HG03457 (cell line): ENCODE data around the gene TPSG1.

Source experiments
- ATAC-seq: cut with Tn5 transposase; IDR thresholded peaks from one replicate; pipeline ENCODE4 v1.9.1; 2021; ENCODE audit warnings: moderate number of reproducible peaks; ENCODE audit not compliant: unreplicated experiment

TPSG1 gene

DNA sequence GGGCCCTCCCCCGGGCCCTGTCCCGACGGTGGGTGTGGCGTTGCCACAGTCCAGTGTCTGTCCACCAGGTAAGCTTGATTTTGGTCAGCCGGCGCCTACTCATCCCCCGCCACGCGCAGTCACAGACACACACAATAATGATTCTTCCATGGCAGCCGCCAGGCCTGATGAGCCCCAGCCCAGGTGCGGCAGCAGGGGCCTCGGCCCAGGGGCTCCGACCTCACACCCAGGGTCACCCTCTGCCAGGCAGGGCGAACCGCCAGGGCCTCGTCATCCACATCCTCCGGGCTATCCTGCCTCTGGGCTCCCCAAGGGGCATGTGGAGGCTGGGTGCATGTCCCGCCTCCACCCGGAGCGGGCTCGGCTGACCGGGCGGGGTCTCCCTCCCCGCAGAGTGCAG lies 7.5 kb downstream of the TPSG1 start:
- ATAC-seq: no peak

GRCh38 chr16:1216681-1217400 lies 8.2 kb downstream of the TPSG1 start:
- no peak for ATAC-seq

- no peak for ATAC-seq
These were observed 8.8 kb downstream of the TPSG1 start for GRCh38 chr16:1216296-1216619.

DNA sequence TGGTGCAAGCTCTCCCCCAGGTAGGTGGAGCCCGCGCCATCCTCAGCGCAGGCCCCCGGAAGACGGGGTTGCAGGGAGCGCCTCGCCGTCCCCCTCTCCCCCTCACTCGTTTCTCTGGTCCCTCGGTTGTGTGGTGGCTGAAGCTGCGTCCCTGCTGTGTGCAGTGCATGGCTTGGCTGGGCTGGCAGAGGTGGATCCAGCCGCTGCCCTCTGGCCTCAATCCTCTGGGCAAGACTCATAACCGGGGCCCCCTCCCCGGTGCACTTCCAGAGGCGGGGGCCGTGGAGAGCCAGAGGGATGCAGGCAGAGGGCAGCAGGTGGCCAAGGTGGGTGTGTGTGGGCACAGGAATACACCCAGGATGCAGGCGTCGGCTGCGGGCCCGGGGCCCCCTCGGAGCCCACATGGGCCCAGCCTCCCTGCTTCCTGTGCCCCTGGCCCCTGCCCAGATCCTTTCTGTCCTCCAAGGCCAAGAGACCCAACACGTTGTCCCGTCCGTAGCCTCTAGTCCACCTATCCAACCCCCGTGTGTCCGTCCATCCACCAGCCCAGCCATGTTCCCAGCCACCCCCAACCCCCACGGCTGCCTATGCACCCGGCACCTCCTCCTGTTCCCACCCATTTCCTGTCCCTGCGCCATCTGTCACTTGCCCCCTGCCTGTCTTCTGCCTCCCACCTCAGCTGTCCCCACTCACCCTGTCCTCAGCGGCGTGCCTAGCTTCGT lies 9.3 kb downstream of the TPSG1 start:
- no peak for ATAC-seq

GRCh38 chr16:1214719-1215118 lies 10.3 kb downstream of the TPSG1 start:
- no peak for ATAC-seq

DNA sequence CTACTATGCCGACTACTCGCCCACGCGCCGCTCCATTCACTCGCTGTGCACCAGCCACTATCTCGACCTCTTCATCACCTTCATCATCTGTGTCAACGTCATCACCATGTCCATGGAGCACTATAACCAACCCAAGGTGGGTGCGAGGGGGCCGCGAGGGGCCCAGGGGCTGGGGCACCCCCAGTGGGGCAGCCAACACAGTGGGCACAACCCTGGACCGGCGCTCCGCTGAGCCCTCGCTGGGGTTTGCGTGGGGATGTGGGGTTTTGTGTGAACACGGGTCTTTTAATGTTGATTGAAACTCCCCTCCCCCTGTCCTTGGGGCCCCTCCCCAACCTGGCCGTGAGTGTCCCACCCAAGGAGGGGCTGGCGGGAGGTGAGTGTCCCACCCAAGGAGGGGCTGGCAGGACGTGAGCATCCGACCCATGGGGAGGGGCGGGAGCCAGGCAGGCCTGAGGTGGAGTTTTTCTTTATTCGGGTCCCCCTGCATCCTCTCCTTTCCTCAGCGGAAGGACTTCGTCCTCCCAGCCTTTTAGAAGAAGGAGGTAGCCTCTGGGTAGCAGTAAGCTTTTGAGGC lies 11.2 kb downstream of the TPSG1 start:
- no peak for ATAC-seq

DNA sequence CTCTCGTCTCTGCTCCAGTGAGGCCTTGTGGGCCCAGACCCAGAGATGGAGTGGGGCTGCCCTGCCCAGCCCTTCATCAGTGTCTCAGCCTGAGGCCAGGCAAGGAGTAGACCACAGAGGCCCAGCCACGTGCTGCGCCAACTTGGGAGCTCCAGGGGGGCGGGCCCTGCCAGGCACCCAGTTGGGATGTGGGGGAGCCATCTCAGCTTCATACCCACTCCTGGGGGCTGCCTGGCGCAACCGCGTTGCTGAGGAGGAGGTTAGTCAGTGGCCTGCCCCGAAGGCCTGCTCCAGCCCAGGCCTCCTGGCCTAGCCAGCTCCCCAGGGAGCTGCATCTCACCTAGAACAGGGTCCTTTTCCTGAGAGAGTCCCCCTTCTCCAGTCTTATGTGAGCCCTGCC lies 11.8 kb downstream of the TPSG1 start:
- ATAC-seq: no peak

GRCh38 chr16:1212616-1213194 lies 12.4 kb downstream of the TPSG1 start:
- ATAC-seq: no peak

- ATAC-seq: no peak
These were observed 13.4 kb downstream of the TPSG1 start for GRCh38 chr16:1211451-1212268.

DNA sequence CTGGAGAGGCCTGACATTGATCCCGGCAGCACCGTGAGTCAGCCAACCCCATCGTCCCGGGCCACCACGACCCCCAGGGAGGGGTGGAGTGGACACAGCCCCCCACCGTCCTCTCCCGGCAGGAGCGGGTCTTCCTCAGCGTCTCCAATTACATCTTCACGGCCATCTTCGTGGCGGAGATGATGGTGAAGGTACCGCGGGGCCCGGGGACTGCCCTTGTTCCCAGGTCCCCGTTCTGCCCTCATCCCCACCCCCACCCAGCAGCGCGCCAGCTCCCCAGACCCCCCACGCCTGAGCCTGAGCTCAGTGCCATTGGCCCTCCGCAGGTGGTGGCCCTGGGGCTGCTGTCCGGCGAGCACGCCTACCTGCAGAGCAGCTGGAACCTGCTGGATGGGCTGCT lies 14.6 kb downstream of the TPSG1 start:
- ATAC-seq: no peak

DNA sequence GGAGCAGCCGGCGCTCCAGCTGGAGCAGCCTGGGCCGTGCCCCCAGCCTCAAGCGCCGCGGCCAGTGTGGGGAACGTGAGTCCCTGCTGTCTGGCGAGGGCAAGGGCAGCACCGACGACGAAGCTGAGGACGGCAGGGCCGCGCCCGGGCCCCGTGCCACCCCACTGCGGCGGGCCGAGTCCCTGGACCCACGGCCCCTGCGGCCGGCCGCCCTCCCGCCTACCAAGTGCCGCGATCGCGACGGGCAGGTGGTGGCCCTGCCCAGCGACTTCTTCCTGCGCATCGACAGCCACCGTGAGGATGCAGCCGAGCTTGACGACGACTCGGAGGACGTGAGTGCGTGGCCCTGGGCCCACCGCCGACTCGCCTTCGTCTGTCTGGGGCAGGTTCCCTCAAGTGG lies 16.0 kb downstream of the TPSG1 start:
- ATAC-seq: no peak

DNA sequence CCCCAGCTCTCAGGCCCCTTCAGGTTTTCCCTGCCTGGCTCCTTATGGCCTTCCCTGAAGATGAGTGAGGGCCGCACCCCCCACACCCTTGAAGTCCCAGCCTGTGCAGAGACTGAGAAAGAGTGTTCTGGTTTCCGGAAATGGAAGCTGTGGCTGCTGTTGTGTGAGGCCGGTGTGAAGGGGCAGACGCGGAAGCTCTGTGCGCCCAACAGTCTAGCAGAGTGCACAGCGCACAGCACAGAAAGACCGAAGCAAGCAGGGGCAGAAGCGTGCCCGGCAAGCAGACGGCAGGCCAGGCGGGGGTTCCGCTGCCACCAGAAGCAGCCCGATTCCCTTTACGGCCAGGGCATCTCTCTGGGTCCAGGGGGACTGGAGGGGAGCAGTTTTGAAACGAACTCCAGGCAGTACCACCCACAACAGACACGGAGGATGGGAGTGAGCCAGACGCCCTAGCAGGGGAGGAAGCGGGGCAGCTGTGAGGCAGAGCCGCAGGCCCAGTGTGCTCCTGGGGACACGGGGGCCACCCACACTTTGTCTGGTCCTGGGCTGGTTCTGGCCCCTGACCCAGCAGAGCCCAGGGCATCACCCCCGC lies 16.7 kb downstream of the TPSG1 start:
- ATAC-seq: no peak

DNA sequence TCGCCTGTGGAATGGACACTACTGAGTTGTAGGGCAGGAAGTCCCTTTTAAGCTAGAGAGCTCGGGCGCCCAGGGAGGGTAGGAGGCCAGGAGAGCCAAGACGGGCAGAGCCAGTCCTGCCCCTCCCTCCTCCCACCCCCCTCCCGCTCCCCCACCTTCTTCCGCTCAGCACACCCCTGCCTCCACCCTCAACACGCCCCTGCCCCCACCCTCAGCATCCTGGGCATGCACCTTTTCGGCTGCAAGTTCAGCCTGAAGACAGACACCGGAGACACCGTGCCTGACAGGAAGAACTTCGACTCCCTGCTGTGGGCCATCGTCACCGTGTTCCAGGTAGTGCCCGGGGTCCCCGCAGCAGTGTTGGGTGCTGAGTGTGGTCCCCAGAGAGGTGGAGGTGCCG lies 18.3 kb downstream of the TPSG1 start:
- no peak for ATAC-seq

- ATAC-seq: no peak
These were observed 18.7 kb downstream of the TPSG1 start for GRCh38 chr16:1206326-1206725.

GRCh38 chr16:1204933-1205332 lies 20.1 kb downstream of the TPSG1 start:
- no peak for ATAC-seq

DNA sequence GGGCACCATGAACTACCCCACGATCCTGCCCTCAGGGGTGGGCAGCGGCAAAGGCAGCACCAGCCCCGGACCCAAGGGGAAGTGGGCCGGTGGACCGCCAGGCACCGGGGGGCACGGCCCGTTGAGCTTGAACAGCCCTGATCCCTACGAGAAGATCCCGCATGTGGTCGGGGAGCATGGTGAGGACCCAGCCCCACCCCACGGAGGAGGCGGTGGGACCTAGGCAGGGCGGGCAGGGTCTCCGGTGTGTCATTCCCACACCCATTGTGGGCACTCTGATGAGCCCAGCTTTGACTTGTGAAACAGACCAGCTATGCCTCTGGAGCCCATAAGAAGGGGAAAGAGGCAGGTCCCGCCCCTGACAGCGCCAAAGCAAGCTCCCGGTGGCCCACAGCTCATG lies 22.8 kb downstream of the TPSG1 start:
- no peak for ATAC-seq

GRCh38 chr16:1201444-1201843 lies 23.6 kb downstream of the TPSG1 start:
- ATAC-seq: no peak

DNA sequence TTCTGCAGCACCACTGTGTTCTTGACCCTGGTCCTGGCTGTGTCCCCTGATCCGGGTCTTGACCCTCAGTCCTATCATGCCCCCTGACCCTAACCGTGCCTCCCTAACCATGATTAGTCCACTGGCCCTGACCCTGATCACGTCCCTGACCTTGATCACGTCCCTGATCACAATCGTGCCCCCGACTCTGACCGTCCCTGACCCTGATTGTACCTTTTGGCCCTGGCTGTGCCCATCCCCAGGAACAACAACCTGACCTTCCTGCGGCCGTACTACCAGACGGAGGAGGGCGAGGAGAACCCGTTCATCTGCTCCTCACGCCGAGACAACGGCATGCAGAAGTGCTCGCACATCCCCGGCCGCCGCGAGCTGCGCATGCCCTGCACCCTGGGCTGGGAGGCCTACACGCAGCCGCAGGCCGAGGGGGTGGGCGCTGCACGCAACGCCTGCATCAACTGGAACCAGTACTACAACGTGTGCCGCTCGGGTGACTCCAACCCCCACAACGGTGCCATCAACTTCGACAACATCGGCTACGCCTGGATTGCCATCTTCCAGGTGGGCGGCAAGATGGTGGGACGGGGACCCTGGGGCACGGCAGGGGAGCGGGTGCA lies 24.9 kb downstream of the TPSG1 start:
- no peak for ATAC-seq

- ATAC-seq: no peak
These were observed 25.6 kb downstream of the TPSG1 start for GRCh38 chr16:1199347-1200013.
